DMS 273 treated with DMSO at 0.1 percent for 48 hours (cell line): ENCODE measurements around the gene KLHDC9.

Experiments used
- DNase-seq: peaks from one replicate; lab custom pipeline; 2025; lab: John Stamatoyannopoulos, UW

KLHDC9 gene

DNA sequence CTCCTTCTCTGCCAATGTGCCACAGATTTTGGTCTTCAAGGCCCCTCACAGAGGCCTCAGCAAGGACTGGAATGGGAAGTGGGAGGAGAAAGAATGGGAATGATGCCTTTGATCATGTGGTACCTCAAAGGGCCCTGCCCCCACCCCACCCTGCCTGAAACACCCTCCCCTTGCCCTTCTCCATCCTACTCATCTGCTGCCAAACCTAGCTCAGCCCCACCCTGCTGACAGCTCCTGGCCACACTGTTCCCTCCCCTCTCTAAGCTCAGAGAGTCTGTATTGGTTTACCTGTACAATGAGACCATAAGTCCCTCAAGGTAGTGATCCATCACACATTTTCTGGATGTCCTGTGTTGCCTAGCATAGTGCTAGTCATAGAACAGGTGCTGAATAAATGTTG lies 21.8 kb upstream of the KLHDC9 start:
- DNase-seq: no peak

- DNase-seq: no peak
These were observed 20.7 kb upstream of the KLHDC9 start for GRCh38 chr1:161077426-161077825.

GRCh38 chr1:161079436-161080110 lies 18.6 kb upstream of the KLHDC9 start:
- DNase-seq: no peak

DNA sequence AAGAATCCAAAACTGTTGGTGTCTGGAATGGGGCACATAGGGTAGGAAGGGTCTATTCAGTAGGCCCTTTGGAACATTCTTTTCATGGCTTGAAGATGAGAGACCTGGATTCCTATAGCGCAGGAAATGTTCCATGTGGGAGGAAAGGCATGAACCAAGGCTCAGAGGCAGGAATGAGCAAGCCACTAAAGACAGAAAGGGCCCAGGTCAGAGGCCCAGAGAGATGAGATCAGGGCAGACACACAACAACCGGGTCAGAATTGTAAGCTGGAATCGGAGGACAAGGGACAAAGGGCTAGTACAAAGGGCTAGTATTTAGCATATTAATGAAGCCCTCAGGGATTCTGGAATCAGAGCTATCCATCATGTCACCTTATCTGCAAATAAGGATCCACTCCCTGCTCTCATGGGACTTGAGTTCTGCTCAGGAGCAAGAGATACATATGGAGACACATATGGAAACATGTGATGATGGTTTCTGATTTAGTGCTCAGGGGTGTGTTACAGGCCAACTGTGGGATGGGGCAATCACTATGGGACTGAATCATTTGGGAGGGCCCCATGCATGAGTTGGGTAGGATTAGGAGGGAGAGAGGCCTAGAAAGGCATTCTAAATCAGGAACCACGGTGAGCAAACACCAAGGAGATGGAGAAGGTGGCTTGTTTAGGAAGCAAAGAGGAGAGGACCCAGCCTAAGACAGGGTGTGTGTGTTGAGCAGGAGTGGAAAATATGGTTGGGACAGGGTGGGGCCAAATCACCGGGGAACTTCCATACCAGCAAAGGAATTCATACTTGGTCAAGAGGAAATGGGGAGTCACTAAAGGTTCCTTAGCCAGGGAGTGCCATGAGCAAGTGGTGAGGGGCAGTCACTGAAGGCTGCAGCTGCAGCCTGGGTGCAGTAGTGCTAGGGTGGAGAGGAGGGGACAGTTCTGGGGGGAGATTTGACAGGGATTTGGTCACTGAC lies 17.4 kb upstream of the KLHDC9 start:
- no peak for DNase-seq

- DNase-seq: no peak
These were observed 16.6 kb upstream of the KLHDC9 start for GRCh38 chr1:161081519-161081918.

DNA sequence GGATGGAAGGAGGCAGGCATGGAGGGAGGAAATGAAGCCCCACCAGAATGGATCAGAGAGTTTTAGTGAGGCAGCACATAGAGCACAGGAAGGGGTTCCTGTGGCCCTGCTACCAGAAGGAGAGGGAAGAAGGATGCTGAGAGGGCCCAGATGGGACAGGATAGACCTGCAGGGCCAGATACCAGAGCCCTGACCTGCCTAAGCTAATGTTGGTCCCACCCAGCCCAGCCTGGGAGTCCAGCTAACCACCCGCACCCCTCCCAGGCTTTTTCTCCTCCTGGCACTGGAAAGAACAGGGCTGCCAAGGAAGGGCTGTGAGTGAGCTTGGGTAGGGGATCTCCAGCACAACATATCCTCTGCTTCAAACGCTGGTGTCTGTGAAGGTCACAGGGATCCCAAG lies 15.7 kb upstream of the KLHDC9 start:
- DNase-seq: no peak

DNA sequence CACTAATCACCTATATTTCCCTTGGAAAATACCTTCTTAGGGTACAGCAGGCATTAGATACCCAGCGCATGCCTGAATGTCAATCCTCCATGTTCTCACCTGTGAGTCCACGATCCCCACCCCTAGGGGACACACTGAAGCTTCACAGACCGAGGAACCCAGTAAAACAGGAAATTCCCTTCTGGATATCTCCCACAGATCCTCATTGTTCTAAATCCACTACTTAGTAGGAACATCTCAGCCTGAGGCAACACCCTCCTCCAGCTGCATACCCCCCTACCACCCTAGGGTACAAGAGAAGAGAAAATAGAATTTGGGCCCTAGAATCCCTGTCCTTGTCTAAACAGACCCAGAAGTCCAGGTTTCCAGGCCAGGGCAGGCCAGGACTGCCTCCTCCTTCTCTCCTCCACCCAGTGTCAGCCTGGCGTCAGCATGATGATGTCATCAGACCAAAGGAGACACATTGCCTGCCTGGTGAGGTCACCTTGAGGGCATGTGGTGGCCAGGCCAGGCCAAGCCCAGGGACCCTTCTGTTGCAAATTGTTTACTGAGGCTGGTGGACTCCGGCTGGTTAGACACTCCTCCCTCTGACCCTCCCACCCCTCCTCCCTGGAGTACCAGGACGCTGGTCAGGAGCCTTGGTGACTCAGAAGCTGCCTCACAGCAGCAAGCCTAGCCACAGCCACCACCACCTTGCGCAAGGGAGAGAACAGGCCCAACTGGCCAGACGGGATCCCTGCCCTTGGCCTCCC lies 15.0 kb upstream of the KLHDC9 start:
- DNase-seq: no peak

DNA sequence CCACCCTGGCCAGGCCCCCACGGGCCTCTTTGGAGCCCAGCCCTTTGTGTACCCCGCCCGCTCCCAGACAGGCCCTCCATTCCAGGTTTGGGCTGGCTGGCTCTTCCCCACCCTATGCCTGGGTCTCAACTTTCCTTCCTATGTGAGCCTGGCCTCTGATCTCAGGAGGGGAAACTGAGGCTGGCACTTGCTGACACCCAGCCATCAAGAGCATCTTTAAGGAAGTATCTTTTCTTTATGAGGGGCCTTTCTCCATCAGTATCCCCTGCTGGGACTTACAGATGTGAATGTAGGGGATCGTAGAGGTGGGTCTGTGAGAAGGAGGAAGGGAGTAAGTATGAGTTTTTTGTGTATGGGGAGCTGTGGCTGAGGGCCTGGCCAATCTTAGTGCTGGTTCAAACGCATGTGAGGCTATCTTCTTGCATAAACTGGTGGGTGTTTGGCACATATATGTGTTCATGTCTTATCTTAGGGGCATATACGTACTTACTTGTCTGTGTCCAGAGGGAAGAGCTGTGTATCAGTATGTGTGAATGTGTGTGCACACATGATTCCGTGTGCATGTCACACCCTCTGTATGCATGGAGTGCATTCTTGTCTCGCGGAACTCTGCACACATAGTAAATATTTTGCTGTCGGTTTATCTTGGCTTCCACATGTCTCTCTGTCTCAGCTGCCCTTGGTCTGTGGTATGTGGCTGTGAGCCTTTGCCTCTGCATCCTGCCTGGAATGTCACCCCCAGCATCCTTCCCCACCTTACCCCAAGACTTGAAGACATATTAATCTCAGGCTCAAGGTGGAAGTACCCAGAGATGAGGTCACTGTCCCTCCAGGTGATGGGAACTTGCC lies 14.2 kb upstream of the KLHDC9 start:
- no peak for DNase-seq

DNA sequence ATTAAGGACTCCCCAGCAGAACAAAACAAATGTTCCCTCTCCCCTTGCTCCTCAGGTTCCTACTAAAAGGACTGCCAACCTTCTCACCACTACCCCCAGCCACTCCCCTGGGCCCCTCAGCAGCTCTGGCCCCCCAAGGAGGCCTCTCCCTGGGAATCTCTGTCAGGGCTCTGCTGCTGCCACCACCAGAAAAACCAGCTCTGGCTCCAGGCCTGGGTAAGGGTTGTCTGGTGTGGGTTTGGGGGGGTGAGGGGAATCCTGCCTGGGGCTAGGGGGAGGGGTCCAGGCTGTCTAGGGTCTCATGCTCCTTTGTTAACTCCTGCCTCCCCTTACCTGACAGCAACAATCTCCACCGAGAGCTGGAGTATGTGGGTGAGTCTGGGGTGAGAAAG lies 13.6 kb upstream of the KLHDC9 start:
- no peak for DNase-seq

- DNase-seq: no peak
These were observed 13.0 kb upstream of the KLHDC9 start for GRCh38 chr1:161085165-161085564.

DNA sequence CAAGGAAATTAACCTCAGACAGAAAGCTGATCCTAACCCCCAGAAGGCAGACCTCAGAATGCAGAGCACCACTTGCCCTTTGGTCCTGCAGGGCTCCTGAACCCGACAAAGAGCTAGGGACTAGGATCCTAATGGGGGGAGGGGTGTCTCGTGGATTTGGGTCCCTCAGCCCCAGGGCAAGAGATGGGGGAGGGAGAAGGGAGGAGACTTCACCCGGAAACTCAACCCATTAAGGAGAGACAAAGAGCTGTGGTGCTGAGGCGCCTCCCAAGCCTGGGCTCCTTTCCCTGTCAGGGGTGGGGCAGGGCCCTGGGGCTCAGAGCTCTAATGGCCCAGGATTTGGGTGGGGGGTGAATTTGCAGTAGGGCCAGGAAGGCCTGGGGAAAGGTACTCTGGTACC lies 11.7 kb upstream of the KLHDC9 start:
- no peak for DNase-seq

DNA sequence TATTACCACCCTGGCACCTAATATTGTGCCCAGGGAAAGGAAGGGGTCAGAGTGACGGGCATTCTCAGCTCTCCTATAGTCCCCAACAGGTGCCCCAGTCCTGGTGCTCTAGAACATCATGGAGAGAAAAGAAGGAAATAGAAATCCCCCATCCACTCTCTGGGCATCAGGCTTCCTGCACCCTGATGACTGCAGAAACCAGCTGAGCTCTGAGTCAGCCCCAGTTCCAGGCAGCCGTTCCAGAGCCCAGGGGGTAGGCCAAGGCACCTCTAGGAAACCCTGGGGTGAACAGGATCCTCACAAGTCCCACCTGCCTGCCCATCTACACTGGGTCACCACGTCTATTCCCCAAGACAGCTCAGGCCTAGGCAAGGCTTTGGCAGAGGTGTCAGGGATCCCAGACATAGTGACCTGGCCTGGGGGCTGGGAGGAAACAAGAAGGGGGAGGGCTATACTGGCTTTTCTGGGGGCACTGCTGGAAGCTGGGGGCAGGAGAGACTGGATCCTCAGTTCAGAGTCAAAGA lies 9.5 kb upstream of the KLHDC9 start:
- no peak for DNase-seq

DNA sequence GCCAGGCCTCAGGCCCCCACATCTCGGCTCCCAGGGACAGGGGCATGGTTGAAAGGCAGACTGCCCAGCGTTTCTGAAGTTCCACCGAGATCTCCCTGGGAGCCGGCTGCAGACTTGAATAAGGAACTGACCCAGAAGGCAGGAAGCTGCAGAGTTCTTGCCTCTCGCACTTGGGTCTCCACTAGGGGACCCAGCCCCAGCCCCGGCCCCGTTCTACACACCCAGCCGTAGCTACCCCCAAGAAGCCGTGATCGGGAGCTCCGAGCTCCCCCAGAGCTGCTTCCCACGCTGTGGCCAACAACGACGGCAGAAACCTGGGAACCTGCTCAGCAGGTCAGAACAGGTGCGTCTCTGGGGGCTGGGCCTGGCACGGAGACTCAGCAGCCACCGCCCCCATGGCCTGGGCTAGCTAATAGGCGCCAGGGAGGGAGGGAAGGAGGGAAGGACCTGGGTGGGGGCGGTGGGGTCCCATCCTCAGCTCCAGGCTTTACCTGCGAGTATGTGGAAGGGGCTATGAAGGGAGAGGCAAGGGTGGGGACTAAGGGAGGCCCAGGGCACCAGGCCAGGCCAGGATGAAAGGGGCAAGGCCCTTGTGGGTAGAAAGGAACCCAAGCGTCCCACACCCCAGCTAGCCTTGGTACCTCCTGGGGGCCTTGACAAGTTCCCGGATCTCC lies 8.8 kb upstream of the KLHDC9 start, which contains the start of gene NECTIN4:
NECTIN4 (minus strand) TSS at position 308 of the 674 bp plus-strand sequence; CDS start at position 46, 262 bp downstream.
- no peak for DNase-seq

- no peak for DNase-seq
These were observed 8.2 kb upstream of the KLHDC9 start for GRCh38 chr1:161089938-161090337.

- DNase-seq: no peak
These were observed 7.5 kb upstream of the KLHDC9 start for GRCh38 chr1:161090617-161091016.

- no peak for DNase-seq
These were observed 7.1 kb upstream of the KLHDC9 start for GRCh38 chr1:161091093-161091492.

- DNase-seq: no peak
These were observed 6.2 kb upstream of the KLHDC9 start for GRCh38 chr1:161091796-161092507.

DNA sequence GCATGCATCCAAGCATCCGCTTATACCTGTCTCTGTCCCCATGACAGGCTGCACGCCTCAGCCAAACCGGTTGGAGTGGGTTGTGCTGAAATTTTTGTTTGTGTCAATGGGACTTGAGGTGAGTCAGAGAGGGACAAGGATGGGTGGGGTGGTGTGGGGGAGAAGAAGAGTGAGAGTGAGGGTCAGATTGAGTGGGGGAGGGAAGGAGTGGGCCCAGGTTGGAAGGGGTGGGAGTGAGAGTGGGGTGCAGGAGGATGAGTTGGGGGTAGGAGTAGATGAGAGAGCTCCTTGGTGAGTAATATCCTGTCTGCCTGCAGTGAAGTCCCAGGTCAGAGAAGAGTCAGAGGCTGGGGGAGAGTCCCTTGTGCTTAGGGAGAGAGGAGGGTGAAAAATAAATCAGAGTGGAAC lies 5.5 kb upstream of the KLHDC9 start:
- DNase-seq: no peak

- no peak for DNase-seq
These were observed 3.7 kb upstream of the KLHDC9 start for GRCh38 chr1:161094481-161094880.

DNA sequence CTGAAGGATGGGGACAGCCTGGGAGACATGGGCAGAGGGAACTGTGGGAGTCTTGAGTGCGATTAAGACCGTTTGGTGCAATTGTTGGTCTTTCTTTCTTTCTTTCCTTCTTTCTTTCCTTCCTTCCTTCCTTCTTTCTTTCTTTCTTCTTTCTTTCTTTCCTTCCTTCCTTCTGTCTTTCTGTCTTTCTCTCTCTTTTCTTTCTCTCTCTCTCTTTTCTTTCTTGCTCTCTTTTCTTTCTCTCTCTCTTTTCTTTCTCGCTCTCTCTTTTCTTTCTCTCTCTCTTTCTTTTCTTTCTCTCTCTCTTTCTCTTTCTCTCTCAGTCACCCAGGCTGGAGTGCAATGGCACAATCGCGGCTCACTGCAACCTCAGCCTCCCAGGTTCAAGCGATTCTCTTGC lies 2.9 kb upstream of the KLHDC9 start:
- no peak for DNase-seq
